Progenitor cell of endocrine pancreas (in vitro differentiated cells): ENCODE data around the gene SEC16B. TPM values are rescaled to one million over a fixed set of nuclear protein-coding genes. Genes with fewer than 3 reads are reported as not detected.

Source experiments
- DNase-seq: peaks from one replicate; pipeline ENCODE4 v3.0.0; 2021; ENCODE audit warnings: low spot score; ENCODE audit not compliant: unreplicated experiment
- H3K27ac Mint-ChIP-seq: 2 replicates; pipeline ENCODE4 v1.8.0; 2021; ENCODE audit warnings: mild to moderate bottlenecking, moderate library complexity, mixed read lengths
- H3K27me3 Mint-ChIP-seq: 2 replicates; pipeline ENCODE4 v1.8.0; 2021; ENCODE audit warnings: mixed read lengths
- H3K36me3 Mint-ChIP-seq: 2 replicates; pipeline ENCODE4 v1.8.0; 2022; ENCODE audit warnings: mixed read lengths; ENCODE audit not compliant: insufficient read depth
- H3K4me1 Mint-ChIP-seq: 2 replicates; pipeline ENCODE4 v1.8.0; 2021; ENCODE audit warnings: low read depth, mixed read lengths
- H3K4me3 Mint-ChIP-seq: 2 replicates; pipeline ENCODE4 v1.8.0; 2021; ENCODE audit warnings: low read depth, mild to moderate bottlenecking, moderate library complexity, mixed read lengths
- H3K9me3 Mint-ChIP-seq: 2 replicates; pipeline ENCODE4 v1.8.0; 2021; ENCODE audit warnings: low read depth, mixed read lengths
- CTCF ChIP-seq: fragments of 200-600 bp; sonication (generic); IDR thresholded peaks from one replicate; pipeline ENCODE4 v1.5.0; 2021; ENCODE audit warnings: antibody characterized with exemption, mild to moderate bottlenecking; ENCODE audit not compliant: unreplicated experiment
- total RNA-seq: library from RNA; stranded (reverse); gene quantifications from 2 replicates; pipeline ENCODE4 v1.2.1, GENCODE V29; 2021

SEC16B gene
- total RNA-seq, 1 donor from 2014 or later, result 0.67 TPM

GRCh38 chr1:177905686-177906085 lies 64.2 kb downstream of the SEC16B start:
- H3K36me3 Mint-ChIP-seq, result no peaks in the 10 kb centered on the region
- H3K9me3 Mint-ChIP-seq, result peaks cover 4% of the 10 kb centered on the region
- no peak overlapping the region for H3K4me3 Mint-ChIP-seq
- TF ChIP-seq CTCF, result no peak
- DNase-seq, result no peak
- H3K27ac Mint-ChIP-seq, result no peak overlapping the region
- H3K27me3 Mint-ChIP-seq, result peaks cover 49% of the 10 kb centered on the region
- H3K4me1 Mint-ChIP-seq, result no peaks in the 10 kb centered on the region

GRCh38 chr1:177902266-177902665 lies 67.6 kb downstream of the SEC16B start:
- H3K4me1 Mint-ChIP-seq, result no peaks in the 10 kb centered on the region
- H3K4me3 Mint-ChIP-seq, result no peak overlapping the region
- no peak for TF ChIP-seq CTCF
- no peaks in the 10 kb centered on the region for H3K9me3 Mint-ChIP-seq
- H3K27me3 Mint-ChIP-seq, result peaks cover 33% of the 10 kb centered on the region
- no peaks in the 10 kb centered on the region for H3K36me3 Mint-ChIP-seq
- no peak for DNase-seq
- H3K27ac Mint-ChIP-seq, result no peak overlapping the region

GRCh38 chr1:177897998-177898654 lies 71.7 kb downstream of the SEC16B start:
- H3K4me1 Mint-ChIP-seq, result no peaks in the 10 kb centered on the region
- TF ChIP-seq CTCF, result no peak
- no peak overlapping the region for H3K27ac Mint-ChIP-seq
- H3K4me3 Mint-ChIP-seq, result no peak overlapping the region
- DNase-seq, result no peak
- no peaks in the 10 kb centered on the region for H3K9me3 Mint-ChIP-seq
- H3K27me3 Mint-ChIP-seq, result peaks cover 37% of the 10 kb centered on the region
- no peaks in the 10 kb centered on the region for H3K36me3 Mint-ChIP-seq

GRCh38 chr1:177897281-177897997 lies 72.4 kb downstream of the SEC16B start:
- TF ChIP-seq CTCF, result no peak
- Mint-ChIP-seq H3K9me3 (peaks cover 4% of the 10 kb centered on the region), H3K4me3 (no peak overlapping the region), H3K27ac (no peak overlapping the region), H3K27me3 (peaks cover 34% of the 10 kb centered on the region), H3K4me1 (no peaks in the 10 kb centered on the region), H3K36me3 (no peaks in the 10 kb centered on the region)
- DNase-seq, result no peak

Other genes starting within 250 kb of the SEC16B start
- gene RASAL2, start 124.0 kb upstream of the SEC16B start, total RNA-seq, result 28.5 and 30.5 TPM in 2 replicates